GM10847 (cell line): ENCODE results near the gene PRICKLE4.

Experiments
- POLR2A ChIP-seq: IDR thresholded peaks from 2 replicates; pipeline ENCODE4 v1.6.1; 2011; ENCODE audit not compliant: insufficient read length; ENCODE audit errors: extremely low read depth

The PRICKLE4 gene

GRCh38 chr6:41759106-41759904 is 21.3 kb upstream of the PRICKLE4 start:
- no peak for TF ChIP-seq POLR2A

GRCh38 chr6:41759905-41760579 is 20.5 kb upstream of the PRICKLE4 start:
- no peak for TF ChIP-seq POLR2A

GRCh38 chr6:41763470-41763869 is 17.1 kb upstream of the PRICKLE4 start:
- TF ChIP-seq POLR2A: no peak

GRCh38 chr6:41767112-41767833 is 13.3 kb upstream of the PRICKLE4 start:
- no peak for TF ChIP-seq POLR2A

- TF ChIP-seq POLR2A: no peak
Observed at GRCh38 chr6:41768545-41769308, 11.9 kb upstream of the PRICKLE4 start.

- no peak for TF ChIP-seq POLR2A
Observed at GRCh38 chr6:41769376-41769775, 11.2 kb upstream of the PRICKLE4 start.

GRCh38 chr6:41770381-41771057 is 10.1 kb upstream of the PRICKLE4 start:
- TF ChIP-seq POLR2A: no peak

GRCh38 chr6:41771058-41771983 is 9.3 kb upstream of the PRICKLE4 start:
- no peak for TF ChIP-seq POLR2A

GRCh38 chr6:41774841-41775240 is 5.7 kb upstream of the PRICKLE4 start:
- no peak for TF ChIP-seq POLR2A

GRCh38 chr6:41775293-41775882 is 5.2 kb upstream of the PRICKLE4 start:
- no peak for TF ChIP-seq POLR2A

GRCh38 chr6:41777551-41778285 is 2.9 kb upstream of the PRICKLE4 start:
- no peak for TF ChIP-seq POLR2A

GRCh38 chr6:41778895-41779294 is 1.7 kb upstream of the PRICKLE4 start:
- no peak for TF ChIP-seq POLR2A

- no peak for TF ChIP-seq POLR2A
Observed at GRCh38 chr6:41779336-41779735, 1.2 kb upstream of the PRICKLE4 start.
